ENCODE data around the gene DRGX.

DRGX gene

DNA sequence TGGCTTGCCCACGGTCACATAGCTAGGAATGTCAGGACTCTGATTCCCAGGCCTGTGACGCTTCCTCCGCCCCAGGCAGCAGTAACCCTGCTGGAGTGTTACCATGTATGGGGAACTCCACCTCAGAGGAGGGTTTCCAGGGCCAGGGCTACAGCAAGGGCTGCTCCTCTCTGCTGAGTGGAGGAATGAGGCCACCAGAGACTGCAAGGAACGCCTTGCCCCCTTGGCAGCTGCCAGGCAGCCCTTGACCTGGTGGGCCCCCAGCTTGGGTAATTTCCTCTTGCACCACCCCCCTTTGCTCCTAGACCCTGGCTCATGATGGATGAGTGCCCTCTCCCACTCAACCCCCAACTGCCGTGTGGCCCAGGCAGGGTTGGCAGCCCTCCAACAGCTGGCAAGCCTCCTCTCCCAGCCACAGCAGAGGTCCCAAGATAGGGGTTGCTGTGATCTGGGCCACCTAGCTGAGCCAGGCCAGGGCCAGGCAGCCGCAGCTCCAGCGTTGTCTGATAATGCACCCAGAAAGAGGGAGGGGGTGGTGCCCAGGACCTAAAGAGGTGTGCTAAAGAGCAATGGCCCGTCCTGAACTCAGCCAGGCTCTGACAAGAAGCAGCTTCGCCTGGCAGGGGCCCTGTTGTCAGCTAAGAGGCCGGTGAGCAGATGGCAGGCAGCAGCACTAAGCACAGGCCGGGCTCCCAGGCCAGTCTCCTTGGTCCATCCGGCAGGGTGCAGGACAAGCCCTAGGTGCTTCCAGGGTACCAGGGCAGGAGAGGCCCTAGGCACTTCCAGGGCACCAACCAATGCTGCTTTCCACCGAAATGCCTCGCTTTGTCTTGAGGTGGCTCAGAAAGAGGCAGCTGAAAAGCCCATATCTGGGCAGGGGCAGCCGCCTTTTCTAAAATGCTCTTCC is 35.4 kb downstream of the DRGX start:
- DNase-seq: no peak

DNA sequence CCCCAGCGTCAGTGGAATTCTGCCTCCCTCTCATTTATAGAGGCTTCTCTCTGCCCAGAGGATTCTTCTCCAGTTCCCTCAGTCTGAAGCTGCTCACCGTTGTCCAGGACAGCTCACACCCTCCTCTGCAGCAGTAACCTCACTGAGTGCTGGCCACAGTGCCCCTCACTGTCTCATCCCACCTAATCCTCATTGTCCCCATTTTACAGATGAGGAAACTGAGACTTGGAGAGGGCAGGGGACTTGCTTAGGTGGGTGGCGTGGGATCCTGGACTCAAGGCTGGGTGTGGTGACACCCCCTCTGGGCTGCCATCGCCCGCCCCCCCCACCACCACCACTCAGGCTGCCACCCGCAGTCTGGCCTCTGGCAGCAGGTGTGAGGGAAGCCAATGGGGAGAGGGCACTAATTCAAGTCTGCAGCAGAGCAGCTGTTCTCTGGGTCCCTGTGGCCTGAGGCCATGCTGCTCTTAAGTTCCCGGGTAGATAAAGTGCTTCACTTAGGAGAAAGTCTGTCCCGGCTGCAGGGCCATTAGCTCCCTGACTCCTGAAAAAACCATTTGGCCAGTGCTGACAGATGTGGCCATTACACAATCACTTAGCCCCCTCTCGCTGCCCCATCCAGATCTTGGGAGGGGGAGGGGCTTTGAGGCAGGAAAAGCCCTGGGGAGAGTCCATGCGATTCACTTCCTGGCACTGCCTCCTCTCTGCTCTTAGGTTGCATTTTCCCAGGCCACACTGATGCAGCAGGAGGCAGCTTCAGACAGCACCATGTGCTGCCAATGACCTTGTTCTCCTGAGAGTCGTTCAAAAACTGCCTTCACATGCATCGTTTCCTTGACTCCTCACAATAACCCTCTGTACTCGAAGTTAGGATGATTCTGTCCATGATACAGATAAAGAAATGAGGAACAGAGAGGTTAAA is 36.3 kb downstream of the DRGX start:
- DNase-seq: no peak

DNA sequence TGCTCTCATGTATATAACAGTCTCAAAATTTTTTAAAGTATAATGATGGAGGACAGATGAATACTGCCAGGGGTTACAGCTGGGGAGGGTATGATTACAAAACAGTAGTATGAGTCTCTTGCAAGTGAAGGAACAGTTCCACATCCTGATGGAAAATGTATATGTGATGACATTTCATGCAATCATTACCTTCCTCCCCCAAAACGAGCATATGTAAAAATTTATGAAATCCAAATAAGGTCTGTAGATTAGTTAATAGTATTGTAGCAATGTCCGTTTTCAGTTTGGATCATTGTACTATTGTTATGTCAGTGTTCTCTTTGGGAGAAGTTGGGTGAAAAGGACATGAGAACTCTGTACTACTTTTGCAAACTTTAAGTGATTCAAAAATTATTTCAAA is 38.0 kb downstream of the DRGX start:
- DNase-seq: no peak

DNA sequence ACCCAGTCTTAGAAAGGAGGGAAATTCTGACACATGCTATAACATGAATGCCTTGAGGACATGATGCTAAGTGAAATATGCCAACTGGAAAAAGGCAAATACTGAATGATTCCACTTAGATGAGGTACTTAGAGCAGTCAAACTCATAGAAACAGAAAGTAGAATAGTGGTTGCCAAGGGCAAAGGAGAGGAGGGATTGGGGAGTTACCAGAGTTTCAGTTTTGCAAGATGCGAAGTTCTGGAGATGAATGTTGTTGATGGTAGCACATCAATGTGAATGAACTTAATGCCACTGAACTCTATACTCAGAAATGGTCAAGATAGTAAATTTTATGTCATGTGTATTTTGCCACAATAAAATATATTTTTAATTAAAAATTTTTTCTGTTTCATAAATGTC is 38.9 kb downstream of the DRGX start:
- DNase-seq: no peak

DNA sequence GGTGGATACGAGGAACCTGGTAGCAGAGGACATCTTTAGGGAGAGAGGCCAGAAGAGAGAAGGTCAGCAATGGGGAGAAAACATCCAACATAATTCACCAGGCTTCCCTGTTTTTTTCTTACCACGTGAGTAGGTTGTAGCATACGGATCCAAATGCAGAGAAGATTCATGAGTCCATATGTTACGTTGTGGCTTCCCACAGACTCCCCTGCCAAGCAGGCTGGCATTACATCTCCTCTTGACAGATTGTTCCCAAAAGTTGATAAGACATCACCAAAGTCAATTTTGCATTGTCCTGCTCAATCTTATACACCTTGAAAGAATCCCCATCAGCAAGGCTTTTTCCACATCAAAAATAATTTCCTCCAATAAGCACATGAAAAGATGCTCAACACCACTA is 39.7 kb downstream of the DRGX start:
- DNase-seq: no peak

DNA sequence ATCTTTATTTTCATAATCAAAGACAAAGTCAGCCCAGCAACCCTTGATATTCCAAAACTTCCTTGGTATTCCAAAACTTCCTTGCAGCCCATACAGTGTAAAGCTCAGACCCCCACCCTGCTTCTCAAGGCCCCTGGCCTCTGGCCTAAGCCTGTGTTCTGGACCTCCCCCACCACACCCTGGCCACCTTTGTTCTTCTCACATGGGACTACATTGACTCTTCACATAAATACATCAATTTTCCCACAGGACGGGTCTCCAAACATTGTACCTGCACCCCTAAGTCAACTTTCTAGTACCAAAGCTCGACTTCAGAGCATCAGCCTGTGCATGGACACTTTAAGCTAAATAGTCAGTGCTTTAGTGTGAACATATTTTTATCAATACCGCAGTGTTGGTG is 40.7 kb downstream of the DRGX start:
- no peak for DNase-seq

DNA sequence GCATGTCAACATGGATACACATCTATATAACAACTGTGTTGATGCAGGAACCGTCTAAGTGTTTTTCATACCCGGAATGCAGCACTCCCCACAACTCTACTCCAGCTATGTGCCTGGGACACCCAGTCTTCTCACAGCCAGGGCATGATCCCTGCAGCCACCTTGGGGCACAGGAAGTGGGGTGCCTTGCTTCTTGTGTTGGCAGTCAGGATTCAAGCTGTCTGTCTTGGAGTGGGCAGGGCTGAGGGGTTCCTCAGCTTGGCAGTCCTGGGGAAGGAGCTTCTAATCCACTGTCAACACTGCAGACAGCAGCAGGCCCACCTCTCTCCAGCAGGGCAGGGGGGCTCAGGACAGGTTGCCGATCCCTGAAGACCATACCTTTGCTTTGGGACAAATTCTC is 41.3 kb downstream of the DRGX start:
- DNase-seq: no peak

DNA sequence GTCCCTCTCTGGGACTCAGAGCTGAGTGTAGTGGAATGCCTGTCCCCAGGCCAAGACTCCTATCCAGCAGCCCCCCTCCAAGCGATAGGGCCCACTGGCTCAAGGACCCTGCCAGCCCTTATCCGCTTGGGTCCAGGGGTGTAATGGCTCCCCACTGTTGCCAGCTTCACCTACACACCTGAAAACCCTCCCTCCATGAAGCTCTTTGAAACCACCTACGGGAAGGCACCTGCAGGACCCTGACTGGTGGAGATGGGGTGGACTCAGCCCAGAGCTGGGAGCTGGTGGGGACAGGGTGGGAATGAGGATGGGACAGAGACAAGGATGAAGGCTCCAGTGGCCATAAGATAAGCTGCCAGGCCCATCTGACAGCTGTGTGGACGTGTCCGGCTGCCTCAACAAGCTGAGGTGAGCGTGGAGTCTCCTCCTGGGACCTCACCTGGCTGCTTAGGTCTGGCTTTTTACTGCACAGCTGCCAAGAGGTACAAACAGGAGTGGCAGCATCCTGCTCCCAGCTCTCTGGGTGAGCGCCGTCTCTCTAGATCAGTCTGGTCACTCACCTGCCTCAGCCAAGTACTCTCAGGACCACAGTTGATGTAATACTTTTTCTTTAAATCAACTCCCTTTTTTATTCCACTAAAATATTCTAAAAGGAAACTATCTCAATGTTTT is 41.9 kb downstream of the DRGX start:
- DNase-seq: no peak

DNA sequence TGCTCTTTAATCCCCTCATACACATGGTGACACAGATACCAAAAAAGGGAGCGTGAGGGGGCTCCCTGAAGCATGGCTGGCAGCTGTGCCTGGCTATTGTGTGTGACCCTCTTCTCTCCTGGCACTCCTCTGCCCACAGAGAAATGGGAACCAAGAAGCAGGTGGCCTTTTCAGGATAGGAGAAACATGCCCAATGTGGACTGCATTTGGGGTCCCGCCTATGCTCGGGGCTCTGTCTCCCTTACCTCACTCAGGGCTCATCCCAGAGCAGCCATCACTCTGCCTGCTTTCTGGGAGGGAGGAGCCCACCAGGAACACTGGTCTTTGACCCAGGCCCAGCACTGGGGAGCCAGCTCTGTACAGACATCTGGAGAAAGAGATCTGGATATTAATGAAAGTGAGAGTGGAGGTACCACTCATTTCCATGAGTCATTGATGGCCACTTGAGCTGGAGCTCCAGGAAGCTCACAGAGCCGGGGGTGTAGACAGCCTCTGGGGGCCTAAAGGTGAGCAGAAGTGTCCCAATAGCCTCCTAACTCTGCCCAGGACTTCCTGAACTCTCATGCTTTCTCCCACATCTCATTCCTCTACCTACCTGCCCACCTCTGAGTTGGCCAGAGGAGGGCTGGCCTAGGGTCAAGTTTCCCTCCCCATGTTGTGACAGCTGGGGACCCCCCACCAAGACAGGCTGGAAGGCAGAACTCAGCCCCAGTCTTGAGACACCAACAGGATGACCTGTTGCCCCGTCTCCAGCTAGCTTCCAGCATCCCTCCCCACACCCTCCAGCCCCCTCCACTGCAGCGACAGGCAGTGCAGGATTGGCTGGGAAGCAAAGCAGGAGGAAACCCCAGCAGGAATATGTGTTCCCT is 42.6 kb downstream of the DRGX start:
- DNase-seq: no peak

DNA sequence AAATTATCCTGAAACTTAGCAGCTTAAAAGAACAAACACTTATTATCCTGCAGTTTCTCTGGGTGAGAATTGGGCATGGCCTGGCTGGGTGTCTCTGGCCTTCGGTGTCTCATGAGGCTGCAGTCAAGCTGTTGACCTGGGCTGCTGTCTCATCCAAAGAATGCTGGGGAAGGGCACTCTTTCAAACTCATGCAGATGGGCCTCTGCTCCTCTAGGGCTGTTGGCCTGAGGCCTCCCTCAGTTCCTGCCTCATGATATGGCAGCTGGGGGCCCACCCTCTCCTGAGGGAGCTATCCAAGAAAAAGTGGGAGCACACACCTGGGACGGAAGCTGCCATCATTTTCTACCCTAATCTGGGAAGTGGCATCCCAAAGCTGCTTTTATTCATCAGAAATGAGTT is 43.6 kb downstream of the DRGX start:
- no peak for DNase-seq

DNA sequence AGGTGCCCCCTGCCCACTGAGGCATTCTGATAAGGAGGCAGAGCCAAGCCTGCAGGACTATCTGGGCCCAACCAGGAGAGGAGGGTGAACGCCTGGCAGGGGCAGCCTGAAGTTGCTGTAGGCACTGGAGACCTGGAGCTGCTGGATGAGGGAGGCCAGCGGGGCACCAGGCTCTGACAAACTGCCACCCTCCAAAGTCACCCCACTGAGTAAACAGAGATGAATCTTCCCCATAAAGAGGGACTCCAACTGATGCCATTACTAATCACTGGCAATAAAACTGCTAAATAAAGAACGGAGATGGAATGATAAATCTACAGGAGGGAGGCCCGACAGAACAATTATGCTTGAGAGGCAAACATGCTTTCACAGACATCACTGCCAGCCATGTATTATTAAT is 44.2 kb downstream of the DRGX start:
- no peak for DNase-seq

DNA sequence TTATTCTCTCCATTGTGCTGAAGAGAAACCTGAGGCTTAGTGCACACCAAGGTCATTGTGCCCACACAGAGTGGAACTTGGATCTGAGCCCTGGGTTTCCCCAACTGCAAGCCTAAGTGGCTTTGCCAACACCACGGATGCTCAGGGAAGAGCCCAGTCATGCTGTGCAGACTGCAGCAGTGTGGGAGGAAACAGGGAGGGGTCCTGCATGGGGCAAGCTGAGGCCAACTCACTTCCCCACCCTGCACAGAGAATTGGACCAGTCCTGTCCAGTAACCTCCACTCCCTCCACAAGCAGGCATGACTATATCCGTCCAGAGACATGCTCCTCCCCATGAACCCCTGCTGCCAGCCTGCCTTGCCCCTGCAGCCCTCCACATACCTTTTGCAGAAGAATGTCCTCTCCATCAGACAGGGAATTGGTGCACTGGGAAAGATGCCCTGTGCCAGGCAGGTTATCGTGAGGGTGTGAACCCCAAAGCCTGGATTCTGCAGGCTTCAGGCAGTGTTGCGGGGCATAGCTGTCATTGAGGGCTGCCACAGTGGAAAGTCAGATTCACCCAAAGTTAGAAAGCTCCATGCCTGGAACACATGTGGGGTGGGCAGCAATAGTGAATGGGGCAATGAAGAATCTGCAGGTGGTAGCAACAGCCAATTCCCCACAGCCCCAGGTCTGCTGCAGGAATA is 44.9 kb downstream of the DRGX start:
- DNase-seq: no peak

DNA sequence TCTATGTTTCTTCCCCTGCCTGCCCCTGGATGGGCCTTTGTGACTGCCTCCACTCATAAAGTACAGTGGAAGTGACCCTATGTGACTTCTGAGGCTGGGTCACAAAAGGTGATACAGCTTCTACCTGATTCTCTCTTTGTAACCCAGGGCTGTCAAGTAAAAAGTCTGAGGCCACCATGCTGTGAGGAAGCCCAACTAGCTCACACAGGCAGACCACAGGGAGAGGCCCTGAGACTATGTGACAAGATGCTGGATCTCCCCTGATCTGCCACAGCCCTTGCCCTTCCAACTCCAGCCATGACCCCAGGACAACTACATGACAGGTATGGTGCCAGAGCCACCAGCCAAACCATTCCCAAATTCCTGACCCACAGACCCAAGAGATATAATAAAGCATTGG is 45.8 kb downstream of the DRGX start:
- no peak for DNase-seq

DNA sequence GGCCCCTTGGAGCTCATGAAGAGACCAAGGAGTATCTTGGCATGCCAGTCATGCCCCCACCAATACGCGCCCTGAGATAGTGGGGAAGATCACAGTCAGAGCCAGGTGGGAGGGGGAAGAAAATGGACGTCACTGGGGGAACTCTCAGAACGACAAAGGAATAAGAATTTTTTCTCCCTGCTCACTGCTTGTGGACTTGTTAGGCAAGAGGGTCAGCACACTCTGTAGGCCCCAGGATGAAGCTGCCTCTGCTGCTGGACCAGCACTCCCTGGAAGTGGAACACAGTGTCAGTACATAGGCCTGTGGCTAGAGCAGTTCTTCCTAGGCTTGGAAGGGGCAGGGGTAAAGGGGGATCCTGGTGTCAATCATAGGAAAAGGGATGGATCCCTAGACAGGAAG is 46.5 kb downstream of the DRGX start:
- no peak for DNase-seq

DNA sequence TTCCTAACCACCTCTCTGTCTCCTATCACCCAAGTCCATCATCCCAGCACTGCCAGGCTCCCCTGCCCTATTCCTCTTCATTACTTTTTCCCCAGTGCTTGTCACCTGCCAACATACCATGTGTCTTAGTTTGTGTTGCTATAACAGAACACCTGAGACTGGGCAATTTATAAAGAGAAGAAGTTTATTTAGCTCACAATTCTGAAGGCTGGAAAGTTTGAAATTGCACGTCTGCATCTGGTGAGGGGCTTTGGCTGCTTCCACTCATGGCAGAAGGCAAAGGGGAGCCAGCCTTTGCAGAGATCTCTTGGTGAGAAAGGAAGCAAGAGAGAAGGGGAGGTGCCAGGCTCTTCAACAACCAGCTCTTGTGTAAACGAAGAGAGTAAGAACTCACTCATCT is 47.3 kb downstream of the DRGX start:
- DNase-seq: no peak

DNA sequence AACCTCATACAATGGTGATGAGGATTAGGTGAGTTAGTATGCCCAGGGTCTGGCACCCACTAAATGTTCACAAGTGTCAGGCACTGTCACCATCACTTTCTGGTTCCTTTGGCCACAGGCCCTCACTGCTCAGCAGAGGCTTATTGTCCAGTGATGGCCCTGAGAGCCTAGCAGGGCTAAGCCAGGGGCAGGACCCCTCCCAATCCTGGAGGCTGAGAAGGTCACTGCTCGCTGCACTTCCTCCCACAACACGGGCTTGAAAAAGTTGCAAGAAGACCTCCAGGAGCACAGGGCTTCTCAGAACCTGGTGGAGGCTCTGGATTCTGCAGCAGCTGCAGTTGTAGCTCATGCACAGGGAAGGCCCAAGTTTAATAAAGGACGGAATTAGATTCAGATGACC is 48.1 kb downstream of the DRGX start:
- no peak for DNase-seq

DNA sequence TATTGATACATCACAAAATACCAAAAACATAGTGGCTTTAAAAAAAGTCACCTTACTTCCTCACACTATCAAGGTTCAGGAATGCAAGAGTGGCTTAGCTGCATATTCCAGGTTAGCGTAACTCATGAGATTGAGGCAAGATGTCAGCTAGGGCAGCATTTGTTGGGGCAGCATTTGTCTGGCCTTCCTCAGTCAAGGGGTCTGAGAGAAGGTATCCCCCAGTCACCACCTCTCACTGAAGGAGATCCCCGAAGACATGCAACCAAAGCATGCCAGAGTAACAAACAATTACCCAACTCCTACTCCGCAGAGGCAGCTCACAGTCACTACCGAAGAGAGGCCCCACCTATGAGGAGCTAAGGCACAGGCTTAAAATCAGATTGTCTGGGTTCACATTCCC is 48.5 kb downstream of the DRGX start:
- no peak for DNase-seq

DNA sequence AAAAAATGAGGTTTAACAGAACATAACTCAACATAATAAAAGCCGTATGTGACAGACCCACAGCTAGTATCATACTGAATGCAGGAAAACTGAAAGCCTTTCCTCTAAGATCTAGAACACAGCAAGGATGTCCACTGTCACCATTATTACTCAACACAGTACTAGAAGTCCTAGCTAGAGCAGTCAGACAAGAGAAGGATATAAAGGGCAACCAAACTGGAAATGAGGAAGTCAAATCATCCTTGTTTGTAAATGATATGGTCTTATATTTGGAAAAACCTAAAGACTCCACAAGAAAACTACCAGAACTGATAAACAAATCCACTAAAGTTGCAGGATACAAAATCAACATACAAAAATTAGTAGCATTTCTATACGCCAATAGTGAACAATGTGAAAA is 51.0 kb downstream of the DRGX start:
- no peak for DNase-seq

DNA sequence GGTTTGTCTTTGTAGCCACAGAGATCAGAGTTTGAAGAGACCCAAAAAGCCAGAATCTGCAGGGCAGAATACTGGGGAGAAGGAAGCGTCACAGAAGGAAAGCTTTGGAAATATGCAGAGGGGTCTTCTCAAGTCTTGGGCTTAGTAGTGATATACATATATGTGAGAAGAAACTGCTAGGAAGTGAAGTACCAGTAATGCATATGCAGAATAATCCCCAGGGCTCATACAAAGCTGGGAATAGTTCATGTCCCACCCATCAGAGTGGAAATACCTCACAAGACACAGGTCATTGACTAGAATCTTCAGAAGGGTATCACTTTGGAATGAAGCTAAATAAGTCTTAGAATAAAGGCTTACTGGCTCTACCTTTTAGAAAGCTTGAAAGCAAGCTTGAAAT is 57.3 kb downstream of the DRGX start:
- DNase-seq: no peak

DNA sequence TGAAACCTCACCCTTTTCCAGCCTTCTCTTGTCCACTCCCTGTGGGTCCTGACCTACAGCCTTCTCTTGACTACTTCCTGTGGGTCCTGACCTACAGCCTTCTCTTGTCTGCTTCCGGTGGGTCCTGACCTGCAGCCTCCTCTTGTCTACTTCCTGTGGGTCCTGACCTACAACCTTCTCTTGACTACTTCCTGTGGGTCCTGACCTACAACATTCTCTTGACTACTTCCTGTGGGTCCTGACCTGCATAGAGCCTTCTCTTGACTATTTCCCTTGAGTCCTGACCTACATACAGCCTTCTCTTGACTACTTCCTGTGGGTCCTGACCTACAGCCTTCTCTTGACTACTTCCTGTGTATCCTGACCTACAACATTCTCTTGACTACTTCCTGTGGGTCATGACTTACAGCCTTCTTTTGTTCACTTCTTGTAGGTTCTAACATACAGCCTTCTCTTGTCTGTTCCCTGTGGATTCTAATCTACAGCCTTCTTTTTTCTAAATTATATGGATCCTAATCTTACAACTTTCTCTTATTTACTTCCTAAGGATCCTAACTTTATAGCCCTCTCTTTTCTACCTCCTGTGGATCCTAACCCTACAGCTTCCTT is 60.4 kb downstream of the DRGX start:
- DNase-seq: no peak

DNA sequence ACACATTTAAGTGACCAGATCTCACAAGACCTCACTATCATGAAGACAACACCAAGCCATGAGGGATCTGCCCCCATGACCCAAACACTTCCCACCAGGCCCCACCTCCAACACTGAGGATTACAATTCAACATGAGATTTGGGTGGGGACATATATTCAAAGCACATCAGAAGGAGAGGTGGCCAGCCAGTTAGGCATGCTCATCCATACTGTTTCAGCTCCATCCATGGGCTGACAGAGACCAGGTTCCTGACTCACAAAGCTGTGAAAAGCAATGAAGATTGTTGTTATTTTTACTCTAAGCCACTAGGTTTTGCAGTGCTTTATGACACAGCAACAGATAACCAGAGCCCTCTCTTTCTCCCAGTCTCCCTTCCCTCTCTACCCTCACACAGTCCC is 60.9 kb downstream of the DRGX start:
- no peak for DNase-seq

Data from stimulated activated CD8-positive, alpha-beta memory T cell treated with anti-CD3 and anti-CD28 coated beads, Interleukin-4, amount 100 ng/mL, for 48 hours (primary cell).